Measurements from ENCODE around the gene PXDC1. TPM values are rescaled to one million over a fixed set of nuclear protein-coding genes. Genes with fewer than 3 reads are reported as not detected.
"Not testable (repeated sequence)": the region's sequence is repeated elsewhere in the genome, so short reads cannot be mapped to it uniquely, and the experiment has no call there.

Gene PXDC1
- total and polyA plus RNA-seq, 4 donors: 24.1 to 106 (median 77.6) TPM

DNA sequence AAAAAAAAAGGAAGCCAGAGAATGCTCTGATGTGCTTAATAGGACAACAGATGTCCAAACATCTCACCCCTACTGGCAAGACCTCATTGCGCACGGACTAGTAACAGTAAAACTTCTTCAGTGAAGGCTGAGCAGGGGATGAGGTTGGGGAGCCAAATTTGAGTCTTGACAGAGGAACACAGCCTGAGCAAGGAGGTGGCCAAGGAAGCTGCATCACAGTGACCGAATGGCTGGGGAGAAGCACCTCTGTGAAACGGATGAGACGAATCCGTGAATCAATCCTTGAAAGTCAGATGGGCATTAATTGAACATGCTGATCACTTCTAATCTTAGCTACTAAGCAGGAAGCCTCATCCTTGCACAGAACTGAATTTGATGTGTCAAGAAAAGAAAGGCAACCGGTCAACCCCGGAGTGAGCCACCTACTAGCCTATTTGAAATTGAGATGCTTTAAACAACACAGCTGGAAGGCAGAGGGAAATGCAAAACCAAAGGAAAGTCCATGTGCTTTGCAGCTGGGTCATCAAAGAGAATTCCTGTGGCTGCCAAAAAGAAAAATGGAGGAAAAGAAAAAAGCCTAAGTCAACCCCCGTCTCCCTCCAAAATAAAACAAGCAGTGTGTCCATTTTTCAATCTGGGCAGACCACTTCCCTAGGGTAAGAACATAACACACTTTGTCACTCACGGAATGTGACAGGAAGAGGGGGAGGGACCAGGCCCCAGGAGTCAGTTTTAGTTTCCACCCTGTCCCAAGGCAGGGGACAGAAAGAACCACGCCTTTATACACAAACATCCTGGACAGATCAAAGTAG, 29.5 kb downstream of the PXDC1 start:
- TF ChIP-seq, protein P1, sequence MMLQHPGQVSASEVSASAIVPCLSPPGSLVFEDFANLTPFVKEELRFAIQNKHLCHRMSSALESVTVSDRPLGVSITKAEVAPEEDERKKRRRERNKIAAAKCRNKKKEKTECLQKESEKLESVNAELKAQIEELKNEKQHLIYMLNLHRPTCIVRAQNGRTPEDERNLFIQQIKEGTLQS (IDR thresholded peaks at IDR 0.05): no peak
- no peak for TF ChIP-seq YY1 (IDR thresholded peaks at IDR 0.05)
- no peak for TF ChIP-seq EGR1 (IDR thresholded peaks at IDR 0.05; ENCODE audit: low read depth in 2 of 2)
- WGBS: 76% methylated on average over 11 of the region's 11 CpGs
- Histone ChIP-seq H3K9me3 (ENCODE audit: control insufficient read depth in 4 of 4, low read length in 3 of 4) (no peaks in the 10 kb centered on the region), H3K27me3 (ENCODE audit: control insufficient read depth in 4 of 4, insufficient read depth in 4 of 4, low read length in 3 of 4) (no peaks in the 10 kb centered on the region), H3K9ac (ENCODE audit: low read depth in 1 of 2, low read length in 2 of 2) (no peak overlapping the region), H3K27ac (ENCODE audit: low read depth in 1 of 2, low read length in 2 of 2) (no peak overlapping the region), H3K36me3 (ENCODE audit: control insufficient read depth in 4 of 4, insufficient read depth in 3 of 4, low read depth in 1 of 4, low read length in 3 of 4) (peaks cover 10 to 53% (median 44%) of the 10 kb centered on the region in 4 donors), H3K4me3 (ENCODE audit: low read depth in 1 of 3, low read length in 3 of 3) (no peak overlapping the region), H3K4me1 (ENCODE audit: control insufficient read depth in 4 of 4, insufficient read depth in 4 of 4, low read length in 3 of 4) (no peaks in the 10 kb centered on the region)
- DNase-seq (ENCODE audit: low spot score): no peak

DNA sequence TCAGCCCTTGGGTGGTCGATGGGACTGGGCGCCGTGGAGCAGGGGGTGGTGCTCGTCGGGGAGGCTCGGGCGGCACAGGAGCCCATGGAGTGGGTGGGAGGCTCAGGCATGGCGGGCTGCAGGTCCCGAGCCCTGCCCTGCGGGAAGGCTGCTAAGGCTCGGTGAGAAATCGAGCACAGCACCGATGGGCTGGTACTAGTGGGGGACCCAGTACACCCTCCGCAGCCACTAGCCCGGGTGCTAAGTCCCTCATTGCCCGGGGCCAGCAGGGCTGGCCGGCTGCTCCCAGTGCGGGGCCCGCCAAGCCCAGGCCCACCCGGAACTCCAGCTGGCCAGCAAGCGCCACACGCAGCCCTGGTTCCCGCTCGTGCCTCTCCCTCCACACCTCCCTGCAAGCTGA, 30.7 kb downstream of the PXDC1 start:
- peaks cover 8 to 43% (median 35%) of the 10 kb centered on the region in 4 donors for H3K36me3 ChIP-seq (ENCODE audit: control insufficient read depth in 4 of 4, insufficient read depth in 3 of 4, low read depth in 1 of 4, low read length in 3 of 4)
- H3K9ac ChIP-seq (ENCODE audit: low read depth in 1 of 2, low read length in 2 of 2); H3K27me3 ChIP-seq (ENCODE audit: control insufficient read depth in 4 of 4, insufficient read depth in 4 of 4, low read length in 3 of 4); DNase-seq (ENCODE audit: low spot score); H3K27ac ChIP-seq (ENCODE audit: low read depth in 1 of 2, low read length in 2 of 2); H3K4me3 ChIP-seq (ENCODE audit: low read depth in 1 of 3, low read length in 3 of 3); H3K9me3 ChIP-seq (ENCODE audit: control insufficient read depth in 4 of 4, low read length in 3 of 4); H3K4me1 ChIP-seq (ENCODE audit: control insufficient read depth in 4 of 4, insufficient read depth in 4 of 4, low read length in 3 of 4): not testable (repeated sequence)
- WGBS: 97% methylated on average over 24 of the region's 24 CpGs

DNA sequence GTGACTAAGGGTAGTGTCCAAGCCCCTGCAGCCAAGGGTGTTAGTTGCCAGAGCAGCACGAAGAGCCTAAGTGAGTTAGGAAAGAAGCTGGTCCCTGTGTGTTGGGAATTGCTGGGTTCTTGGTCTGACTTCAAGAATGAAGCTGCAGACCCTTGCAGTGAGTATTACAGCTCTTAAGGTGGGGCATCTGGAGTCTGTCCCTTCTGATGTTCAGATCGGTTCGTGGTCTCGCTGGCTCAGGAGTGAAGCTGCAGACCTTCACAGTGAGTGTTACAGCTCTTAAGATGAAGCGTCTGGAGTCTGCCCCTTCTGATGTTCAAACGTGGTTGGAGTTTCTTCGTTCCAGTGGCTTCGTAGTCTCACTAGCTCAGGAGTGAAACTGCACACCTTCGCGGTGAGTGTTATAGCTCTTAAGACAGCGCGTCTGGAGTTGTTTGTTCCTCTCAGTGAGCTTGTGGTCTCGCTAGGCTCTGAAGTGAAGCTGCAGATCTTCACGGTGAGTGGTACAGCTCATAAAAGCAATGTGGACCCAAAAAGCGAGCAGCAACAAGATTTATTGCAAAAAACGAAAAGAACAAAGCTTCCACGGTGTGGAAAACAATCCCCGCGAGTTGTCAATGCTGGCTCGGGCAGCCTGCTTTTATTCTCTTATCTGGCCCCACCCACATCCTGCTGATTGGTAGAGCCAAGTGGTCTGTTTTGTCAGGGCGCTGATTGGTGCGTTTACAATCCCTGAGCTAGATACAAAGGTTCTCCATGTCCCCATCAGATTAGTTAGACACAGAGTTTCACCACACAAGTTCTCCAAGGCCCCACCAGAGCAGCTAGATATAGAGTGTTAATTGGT, 31.8 kb downstream of the PXDC1 start:
- Histone ChIP-seq H3K9ac (ENCODE audit: low read depth in 1 of 2, low read length in 2 of 2) (no peak overlapping the region), H3K4me3 (ENCODE audit: low read depth in 1 of 3, low read length in 3 of 3) (no peak overlapping the region), H3K27ac (ENCODE audit: low read depth in 1 of 2, low read length in 2 of 2) (no peak overlapping the region), H3K4me1 (ENCODE audit: control insufficient read depth in 4 of 4, insufficient read depth in 4 of 4, low read length in 3 of 4) (peaks cover 0 to 10% (median 6%) of the 10 kb centered on the region in 4 donors), H3K9me3 (ENCODE audit: control insufficient read depth in 4 of 4, low read length in 3 of 4) (no peaks in the 10 kb centered on the region), H3K27me3 (ENCODE audit: control insufficient read depth in 4 of 4, insufficient read depth in 4 of 4, low read length in 3 of 4) (no peaks in the 10 kb centered on the region), H3K36me3 (ENCODE audit: control insufficient read depth in 4 of 4, insufficient read depth in 3 of 4, low read depth in 1 of 4, low read length in 3 of 4) (peaks cover 3 to 33% (median 27%) of the 10 kb centered on the region in 4 donors)
- TF ChIP-seq SP1 (IDR thresholded peaks at IDR 0.05): no peak
- no peak for TF ChIP-seq FOXA2 (IDR thresholded peaks at IDR 0.05)
- no peak for TF ChIP-seq JUND (IDR thresholded peaks at IDR 0.05)
- DNase-seq (ENCODE audit: low spot score): no peak
- WGBS: 84% methylated on average over 22 of the region's 22 CpGs

DNA sequence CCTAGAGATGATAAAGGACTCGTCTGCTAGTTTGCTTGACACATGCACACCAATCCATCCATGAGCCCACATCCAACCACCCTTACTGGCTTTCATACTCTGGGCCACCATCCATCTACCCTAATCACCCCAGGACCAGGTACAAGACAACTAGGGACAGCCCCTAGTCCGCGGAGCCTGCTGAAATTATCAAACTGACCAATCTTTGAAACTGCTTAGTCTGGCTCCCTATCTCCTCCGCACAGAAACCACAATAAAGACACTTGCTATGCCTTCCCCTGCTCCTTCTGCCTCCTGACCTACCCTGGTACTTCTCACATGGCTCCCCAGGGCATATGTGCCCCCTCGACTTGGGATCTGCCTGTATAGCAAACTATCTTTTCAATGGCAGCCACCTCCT, 33.1 kb downstream of the PXDC1 start:
- Histone ChIP-seq H3K9ac (ENCODE audit: low read depth in 1 of 2, low read length in 2 of 2) (no peak overlapping the region), H3K36me3 (ENCODE audit: control insufficient read depth in 4 of 4, insufficient read depth in 3 of 4, low read depth in 1 of 4, low read length in 3 of 4) (peaks cover 3 to 20% (median 19%) of the 10 kb centered on the region in 4 donors), H3K4me3 (ENCODE audit: low read depth in 1 of 3, low read length in 3 of 3) (no peak overlapping the region), H3K4me1 (ENCODE audit: control insufficient read depth in 4 of 4, insufficient read depth in 4 of 4, low read length in 3 of 4) (peaks cover 0 to 10% (median 6%) of the 10 kb centered on the region in 4 donors), H3K27me3 (ENCODE audit: control insufficient read depth in 4 of 4, insufficient read depth in 4 of 4, low read length in 3 of 4) (no peaks in the 10 kb centered on the region), H3K9me3 (ENCODE audit: control insufficient read depth in 4 of 4, low read length in 3 of 4) (no peaks in the 10 kb centered on the region), H3K27ac (ENCODE audit: low read depth in 1 of 2, low read length in 2 of 2) (no peak overlapping the region)
- no peak for DNase-seq (ENCODE audit: low spot score)
- WGBS: 92% methylated on average over 5 of the region's 5 CpGs
- TF ChIP-seq HNF4A (conservative IDR thresholded peaks at IDR 0.05) (no peak), RAD21 (IDR thresholded peaks at IDR 0.05) (no peak), JUND (IDR thresholded peaks at IDR 0.05) (no peak), HNF4G (IDR thresholded peaks at IDR 0.05) (no peak), TAF1 (conservative IDR thresholded peaks at IDR 0.05) (no peak), SP1 (IDR thresholded peaks at IDR 0.05) (no peak), NR2F2 (IDR thresholded peaks at IDR 0.05) (no peak), RXRA (IDR thresholded peaks at IDR 0.05) (no peak), YY1 (IDR thresholded peaks at IDR 0.05) (no peak)
- TF ChIP-seq, protein P1 (IDR thresholded peaks at IDR 0.05): no peak
- TF ChIP-seq, protein P2, sequence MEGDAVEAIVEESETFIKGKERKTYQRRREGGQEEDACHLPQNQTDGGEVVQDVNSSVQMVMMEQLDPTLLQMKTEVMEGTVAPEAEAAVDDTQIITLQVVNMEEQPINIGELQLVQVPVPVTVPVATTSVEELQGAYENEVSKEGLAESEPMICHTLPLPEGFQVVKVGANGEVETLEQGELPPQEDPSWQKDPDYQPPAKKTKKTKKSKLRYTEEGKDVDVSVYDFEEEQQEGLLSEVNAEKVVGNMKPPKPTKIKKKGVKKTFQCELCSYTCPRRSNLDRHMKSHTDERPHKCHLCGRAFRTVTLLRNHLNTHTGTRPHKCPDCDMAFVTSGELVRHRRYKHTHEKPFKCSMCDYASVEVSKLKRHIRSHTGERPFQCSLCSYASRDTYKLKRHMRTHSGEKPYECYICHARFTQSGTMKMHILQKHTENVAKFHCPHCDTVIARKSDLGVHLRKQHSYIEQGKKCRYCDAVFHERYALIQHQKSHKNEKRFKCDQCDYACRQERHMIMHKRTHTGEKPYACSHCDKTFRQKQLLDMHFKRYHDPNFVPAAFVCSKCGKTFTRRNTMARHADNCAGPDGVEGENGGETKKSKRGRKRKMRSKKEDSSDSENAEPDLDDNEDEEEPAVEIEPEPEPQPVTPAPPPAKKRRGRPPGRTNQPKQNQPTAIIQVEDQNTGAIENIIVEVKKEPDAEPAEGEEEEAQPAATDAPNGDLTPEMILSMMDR (IDR thresholded peaks at IDR 0.05; ENCODE audit: low read depth, low read length, missing input control): no peak

All from liver (tissue), 9 donors.